GM12891 (cell line): Measurements from ENCODE around the gene FGD5.
"Not testable (repeated sequence)": the region's sequence is repeated elsewhere in the genome, so short reads cannot be mapped to it uniquely, and the experiment has no call there.

Experiments used
- DNase-seq: peaks from one replicate; pipeline ENCODE4 v3.0.0; 2011; ENCODE audit warnings: low spot score; ENCODE audit not compliant: insufficient read length
- FAIRE-seq: peaks from 2 replicates; lab custom pipeline; 2011; peaks lifted over from hg19 to GRCh38; lab: Jason Lieb, UNC
- PAX5 ChIP-seq: IDR thresholded peaks from 2 replicates; pipeline ENCODE4 v1.6.1; 2011; ENCODE audit warnings: low read length, moderate library complexity, mild to moderate bottlenecking; ENCODE audit not compliant: insufficient read depth, severe bottlenecking
- POLR2A ChIP-seq: IDR thresholded peaks from 2 replicates; pipeline ENCODE4 v1.6.1; 2011; ENCODE audit warnings: low read depth, low read length, control low read depth
- POLR2AphosphoS5 ChIP-seq: IDR thresholded peaks from 2 replicates; pipeline ENCODE4 v1.6.1; 2011; ENCODE audit warnings: low read depth, low read length, control low read depth
- POU2F2 ChIP-seq: IDR thresholded peaks from 2 replicates; pipeline ENCODE4 v1.6.1; 2011; ENCODE audit warnings: low read depth, mild to moderate bottlenecking, control low read depth, low read length, moderate library complexity
- SPI1 ChIP-seq: IDR thresholded peaks from 2 replicates; pipeline ENCODE4 v1.6.1; 2011; ENCODE audit warnings: low read depth, low read length, control low read depth
- TAF1 ChIP-seq: IDR thresholded peaks from 2 replicates; pipeline ENCODE4 v1.6.1; 2011; ENCODE audit warnings: low read depth, low read length, control low read depth

The FGD5 gene

DNA sequence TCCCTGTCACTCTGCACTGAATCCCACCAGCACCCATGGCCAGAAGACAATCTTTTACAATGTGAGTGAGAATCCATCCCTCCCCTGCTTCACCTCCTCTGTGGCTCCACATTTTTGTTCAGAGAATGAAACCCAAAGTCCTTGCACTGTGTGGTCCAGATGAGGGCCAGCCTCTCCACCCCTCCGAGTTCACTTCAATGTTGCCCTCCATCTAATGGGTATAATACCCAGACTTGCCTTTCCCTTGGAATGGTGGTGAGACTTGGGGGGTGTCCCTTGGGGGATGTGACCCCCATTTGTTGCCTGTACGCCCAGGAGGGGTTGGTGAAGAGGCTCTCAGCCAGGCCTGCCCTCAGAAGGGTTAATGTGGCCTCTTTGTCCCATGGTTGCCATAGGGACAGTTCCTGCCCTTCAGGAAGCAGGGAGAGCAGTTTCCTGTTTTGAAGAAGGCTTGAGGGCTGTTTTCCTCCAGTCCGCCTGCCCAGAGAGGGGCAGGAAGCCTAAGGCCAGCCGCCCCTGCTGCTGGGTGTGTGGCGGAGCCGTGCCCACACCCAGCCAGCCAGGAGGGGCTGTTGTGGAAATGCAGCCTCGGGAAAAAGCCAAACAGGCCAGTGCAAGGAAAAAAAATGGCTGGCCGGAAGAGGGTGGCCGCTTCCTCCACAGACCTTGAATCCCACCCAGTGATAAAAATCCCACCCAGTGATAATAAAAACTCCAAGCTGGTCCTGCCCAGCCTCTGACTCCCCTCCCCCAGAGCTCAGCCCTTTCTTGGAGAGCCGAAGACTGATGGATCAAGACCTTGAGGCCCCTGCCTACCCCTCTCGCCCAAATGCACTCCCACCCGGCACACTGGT, 14.6 kb upstream of the FGD5 start:
- DNase-seq (no peak), FAIRE-seq (no peak)
- TF ChIP-seq POU2F2 = no peak
- no peak for TF ChIP-seq SPI1
- TF ChIP-seq PAX5 = no peak
- TF ChIP-seq POLR2AphosphoS5 = no peak

DNA sequence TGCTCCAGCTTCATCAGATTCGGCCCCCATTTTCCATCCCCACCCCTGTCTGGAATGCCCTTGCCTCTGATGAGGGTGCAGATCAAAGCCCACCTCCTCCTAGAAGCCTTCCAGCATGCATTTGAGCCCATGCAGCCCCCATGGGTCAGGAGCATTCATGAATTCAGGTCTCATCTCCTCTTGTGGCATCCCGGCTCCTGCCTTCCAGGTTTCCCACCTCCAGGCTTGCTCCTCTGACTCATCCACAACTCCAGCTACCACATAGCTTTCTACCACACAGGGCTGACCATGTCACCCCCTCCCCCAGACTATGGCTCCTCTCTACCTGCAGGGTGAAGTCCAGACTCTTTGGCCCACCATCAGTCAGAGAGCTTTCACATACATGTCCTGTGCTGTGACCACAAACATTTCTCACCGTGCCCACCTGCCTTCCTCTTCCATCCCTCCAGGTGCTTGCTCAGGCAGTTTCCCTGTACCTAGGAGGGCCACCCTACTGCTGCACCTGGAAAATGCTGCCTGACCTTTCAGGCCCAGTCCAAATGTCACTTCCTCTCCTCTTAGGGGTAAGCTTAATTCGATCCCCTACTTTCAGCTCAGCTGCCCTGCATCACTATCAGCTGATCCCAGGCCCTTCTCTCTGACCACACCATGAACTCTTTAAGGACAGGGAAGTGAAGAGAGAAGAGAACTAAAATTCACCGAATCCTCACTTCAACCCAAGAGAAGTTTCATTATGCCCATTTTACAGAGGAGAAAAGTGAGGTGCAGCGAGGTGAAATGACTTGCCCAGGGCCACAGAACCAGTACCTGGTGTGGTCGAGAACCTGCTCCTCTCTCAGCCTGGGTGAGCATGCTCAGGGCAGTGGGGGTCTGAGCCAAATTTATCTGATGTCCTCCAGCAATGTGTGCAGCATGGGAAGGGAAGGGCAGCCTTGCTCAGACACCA, 13.7 kb upstream of the FGD5 start:
- FAIRE-seq (peak; percentile 60), DNase-seq (no peak)
- TF ChIP-seq POLR2A (no peak), TAF1 (no peak), POU2F2 (no peak), SPI1 (no peak), PAX5 (no peak), POLR2AphosphoS5 (no peak)

GRCh38 chr3:14805961-14806537, 12.7 kb upstream of the FGD5 start:
- DNase-seq (no peak), FAIRE-seq (no peak)
- TF ChIP-seq TAF1 (no peak), POLR2AphosphoS5 (no peak), POU2F2 (no peak), POLR2A (no peak), SPI1 (no peak), PAX5 (no peak)

DNA sequence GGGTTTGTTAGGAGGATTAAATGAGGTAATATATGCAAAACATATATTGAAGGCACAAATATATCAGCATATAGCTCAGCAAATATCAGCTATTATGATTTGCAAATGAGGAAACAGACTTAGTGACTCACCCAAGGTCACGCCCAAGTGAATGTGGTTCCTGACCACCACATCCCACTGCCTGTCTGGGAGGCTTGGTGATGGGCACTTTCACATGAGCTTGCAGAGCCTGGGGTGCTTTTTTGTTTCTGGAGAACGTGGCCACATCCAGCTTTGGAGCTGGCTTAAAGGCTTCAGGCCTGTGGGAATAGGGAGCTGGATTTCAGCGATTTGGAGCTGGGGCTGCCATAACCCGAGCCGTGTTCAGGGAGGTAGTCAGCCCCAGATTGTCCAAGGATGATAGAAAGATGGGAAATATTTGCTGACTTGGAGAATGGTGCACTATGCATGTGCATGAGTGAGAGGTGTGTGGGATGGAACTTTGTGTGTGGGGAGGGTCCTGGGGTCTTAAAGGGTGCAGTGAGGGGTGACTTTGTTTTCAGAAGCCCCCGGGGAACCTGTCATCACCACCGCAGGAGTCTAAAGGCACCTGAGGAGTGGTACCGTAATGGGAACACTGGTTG, 12.0 kb upstream of the FGD5 start:
- DNase-seq (no peak), FAIRE-seq (no peak)
- 0 out of 2 replicates have a peak, but pooled peaks have one; percentile 28 for TF ChIP-seq POU2F2
- TF ChIP-seq POLR2A = no peak

DNA sequence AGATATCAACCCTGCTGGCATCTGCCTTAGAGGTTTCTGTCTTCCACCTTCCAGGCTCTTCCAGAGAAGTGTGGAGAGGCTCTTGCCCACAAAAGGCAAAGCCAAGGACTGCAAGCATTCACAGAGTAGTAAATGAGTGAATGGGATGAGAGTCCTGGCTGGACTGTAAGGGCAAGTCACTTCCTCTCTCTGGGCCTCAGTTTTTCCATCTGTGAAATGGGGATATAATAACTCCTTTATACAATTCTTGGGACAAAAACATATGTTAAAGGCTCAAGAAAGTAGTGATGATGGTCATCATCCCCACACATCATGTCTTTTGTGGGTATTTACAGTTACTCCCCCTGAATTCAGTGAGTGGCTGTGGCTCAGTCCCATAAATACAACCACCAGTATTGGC, 10.7 kb upstream of the FGD5 start:
- DNase-seq = no peak
- TF ChIP-seq POU2F2 (no peak), PAX5 (no peak)
- no peak for FAIRE-seq

DNA sequence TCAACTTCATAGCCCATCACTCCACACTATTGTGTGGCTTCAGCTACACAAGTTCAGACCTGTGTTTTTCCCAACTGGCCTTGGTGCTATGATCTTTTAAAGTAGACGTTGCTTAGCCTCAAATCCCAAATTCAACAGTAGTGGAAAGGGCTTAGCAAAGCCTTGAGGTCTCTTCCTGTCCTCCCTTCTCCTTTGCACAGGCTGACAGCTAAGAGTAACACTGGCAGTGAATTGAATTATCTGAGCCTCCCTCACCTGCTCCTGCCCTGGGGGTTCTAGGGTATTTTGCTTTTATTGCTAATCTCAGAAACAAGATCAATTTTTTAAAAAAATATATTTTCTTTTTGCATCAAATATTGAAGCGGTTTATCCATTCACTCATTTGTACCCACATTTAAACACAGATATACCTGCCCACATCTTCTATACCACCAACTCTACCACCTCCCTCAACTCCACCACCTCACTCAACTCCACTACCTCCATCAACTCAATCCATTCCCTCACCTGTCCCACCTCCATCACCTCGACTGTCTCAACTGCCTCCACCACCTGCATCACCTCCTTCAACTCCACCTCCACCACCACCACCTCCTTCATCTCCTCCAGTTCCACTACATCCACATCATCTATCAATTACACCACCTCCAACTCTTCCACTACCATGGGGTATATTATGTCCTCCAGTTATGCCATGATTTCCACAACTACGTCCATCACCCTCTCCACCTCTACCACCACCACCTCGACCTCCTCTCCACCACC, 10.1 kb upstream of the FGD5 start:
- TF ChIP-seq POU2F2 (no peak), POLR2AphosphoS5 (no peak), POLR2A (no peak), PAX5 (no peak), SPI1 (no peak)
- DNase-seq (no peak), FAIRE-seq (no peak)

- not testable (repeated sequence) for DNase-seq, FAIRE-seq
Observed at GRCh38 chr3:14809611-14810010, 9.2 kb upstream of the FGD5 start.

GRCh38 chr3:14810070-14810791, 8.5 kb upstream of the FGD5 start:
- FAIRE-seq (no peak), DNase-seq (no peak)
- TF ChIP-seq SPI1 (no peak), POU2F2 (no peak), POLR2A (no peak), TAF1 (no peak), POLR2AphosphoS5 (no peak), PAX5 (no peak)
